Right lobe of liver (tissue), 4 donors: ENCODE measurements around the gene LHFPL6.

Experiments
- CTCF ChIP-seq, 4 donors: fragments of 200-600 bp in 3 of 4; fragments of 450-650 bp in 1 of 4; IDR thresholded peaks; one replicate each; pipeline versions ENCODE4 v1.5.1 to v1.8.0; 2016 to 2022; ENCODE audit warnings: antibody characterized with exemption in 4 of 4, mild to moderate bottlenecking in 2 of 4
- POLR2A ChIP-seq: fragments of 450-650 bp; IDR thresholded peaks from one replicate; pipeline ENCODE4 v1.6.1; 2017; ENCODE audit warnings: antibody characterized with exemption, mild to moderate bottlenecking
- donor health status: DM: no; HTN: no; CAD: no.
- donor health status: DM: no; HTN: no; CAD: no.
- donor health status: DM: no; HTN: yes; CAD: no.

GRCh38 chr13:39411511-39411910 is 191.5 kb downstream of the LHFPL6 start:
- TF ChIP-seq CTCF (IDR thresholded peaks at IDR 0.05) (no peak), POLR2A (no peak)
